Endometrial microvascular endothelial cells (primary cell): ENCODE measurements around the gene BMP2K. TPM values are rescaled to one million over a fixed set of nuclear protein-coding genes. Genes with fewer than 3 reads are reported as not detected.

ENCODE experiments used
- in situ Hi-C: cut with HindIII; loops from 2 replicates; pipeline ENCODE4 v1.10.0; 2017; ENCODE audit warnings: low sequenced_read_pairs, low pct_unique_long_range_greater_than_20kb; ENCODE audit errors: inconsistent ontology term
- total RNA-seq: library from RNA; depleted of rRNA; stranded (reverse); fragments of >200 nt; gene quantifications from one replicate; pipeline ENCODE4 v1.2.3, GENCODE V29; 2015; ENCODE audit errors: inconsistent ontology term

The BMP2K gene
- total RNA-seq, 1 donor from 2014 or later: 26.7 TPM

DNA sequence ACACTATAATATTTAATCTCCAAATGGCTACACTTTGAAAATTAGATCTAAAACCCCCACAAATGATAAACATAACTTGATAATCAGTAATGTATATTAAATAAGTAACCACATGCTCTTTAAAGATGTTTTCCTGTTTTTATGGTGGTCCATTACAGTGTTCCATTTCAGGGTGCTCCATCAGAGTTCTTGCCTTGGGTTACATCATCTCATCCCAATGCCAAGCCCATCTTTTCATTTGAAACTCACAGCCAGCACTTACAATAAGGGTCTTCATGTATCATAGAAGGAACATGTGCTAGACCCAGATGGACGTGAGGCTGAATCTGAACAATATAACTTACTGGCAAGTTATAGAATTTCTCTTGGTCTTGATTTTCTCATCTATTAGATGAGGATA is 173.6 kb downstream of the BMP2K start:
- in situ Hi-C loops: no loop called here

DNA sequence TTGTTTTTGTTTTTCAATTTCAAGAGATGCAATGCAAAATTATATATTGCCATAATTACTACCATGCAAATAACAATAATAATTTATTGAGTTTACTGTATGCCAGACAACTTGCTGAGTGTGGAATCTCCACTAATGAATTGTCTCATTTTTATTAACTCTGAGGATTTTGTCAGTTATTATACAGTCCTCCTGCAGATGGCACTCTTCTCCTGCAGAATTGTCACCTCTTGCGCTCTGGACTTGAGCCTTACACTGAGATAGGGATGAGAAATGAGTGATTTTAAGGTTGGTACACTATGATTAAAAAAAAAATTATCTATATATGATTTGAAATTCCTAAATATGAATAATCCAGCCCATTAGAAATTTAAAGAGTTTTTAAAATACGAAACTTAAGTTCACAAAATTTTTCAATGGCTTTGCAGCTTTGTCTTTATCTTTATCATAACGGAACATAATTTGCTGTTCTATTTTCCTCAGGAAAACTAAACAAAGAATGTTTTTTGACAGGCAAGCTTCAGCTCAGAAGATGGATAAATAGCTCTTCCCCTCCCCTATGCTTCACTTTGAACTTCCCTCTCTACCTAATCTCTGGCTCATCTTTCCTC is 175.8 kb downstream of the BMP2K start:
- in situ Hi-C loops: no loop called here

DNA sequence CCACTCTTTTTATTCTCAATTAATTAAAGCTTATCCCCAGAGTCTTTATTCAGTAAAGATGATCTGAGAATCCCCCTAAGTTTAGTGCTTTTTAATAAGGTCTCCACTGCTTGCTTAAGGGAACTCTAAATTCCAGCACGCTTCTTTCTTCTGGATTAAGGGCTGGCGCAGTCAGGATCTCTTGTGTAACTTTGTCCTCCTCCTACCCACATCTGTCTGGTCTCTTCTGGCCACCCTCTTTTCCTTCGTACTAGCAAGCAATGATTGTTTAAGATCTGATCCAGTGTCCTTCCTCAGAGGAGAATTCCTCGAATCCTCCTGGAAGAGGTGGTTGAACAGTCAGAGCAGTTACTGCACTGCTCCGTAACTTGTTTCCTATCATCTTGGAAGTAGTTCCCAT is 177.1 kb downstream of the BMP2K start:
- in situ Hi-C loops: no loop called here

- in situ Hi-C loops: no loop called here
Observed at GRCh38 chr4:78953769-78954666, 177.9 kb downstream of the BMP2K start.

DNA sequence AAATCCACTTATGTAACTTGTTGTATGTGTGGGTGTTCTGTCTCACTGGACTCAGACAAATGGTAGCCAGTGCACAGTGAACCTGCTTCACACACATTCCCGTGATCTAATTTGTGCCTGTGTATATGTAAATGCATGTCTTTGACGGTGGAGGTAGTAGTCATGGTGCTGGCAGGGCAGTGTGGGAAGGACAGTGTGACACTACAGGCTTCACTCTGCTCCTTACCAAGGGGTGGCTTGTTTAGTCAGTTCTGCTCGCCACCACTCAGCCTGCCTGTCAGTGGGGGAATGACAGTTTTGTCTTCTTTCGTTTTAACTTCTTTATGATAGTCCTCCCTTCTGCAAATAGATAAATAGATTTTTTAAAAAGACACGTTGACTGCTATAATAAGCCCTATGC is 180.8 kb downstream of the BMP2K start:
- in situ Hi-C loops: no loop called here

GRCh38 chr4:78960926-78961325 is 184.8 kb downstream of the BMP2K start:
- in situ Hi-C loops: no loop called here

Other genes starting within 250 kb of the BMP2K start
- 259 TPM for gene ANXA3, start 224.6 kb upstream of the BMP2K start, total RNA-seq
- 14.8 TPM for gene PAQR3, start 163.1 kb downstream of the BMP2K start, total RNA-seq